Mucosa of descending colon (tissue), 3 donors: ENCODE data around the gene ADGRB2. TPM values are rescaled to one million over a fixed set of nuclear protein-coding genes. Genes with fewer than 3 reads are reported as not detected.

ENCODE experiments used
- ATAC-seq: fragments of 200-7000 bp; cut with Tn5 transposase; one replicate; pipeline ENCODE4 v1.9.1; 2020; ENCODE audit warnings: mild to moderate bottlenecking, moderate library complexity
- DNase-seq, 3 donors: peaks; one replicate each; pipeline ENCODE4 v3.0.0-alpha.2; 2020
- H3K36me3 ChIP-seq: fragments of 200-600 bp; one replicate; pipeline ENCODE4 v1.8.0; 2021; ENCODE audit warnings: low read depth, mild to moderate bottlenecking
- H3K4me1 ChIP-seq: fragments of 200-600 bp; one replicate; pipeline ENCODE4 v1.8.0; 2021; ENCODE audit warnings: low read depth, mild to moderate bottlenecking
- H3K4me3 ChIP-seq: fragments of 200-600 bp; one replicate; pipeline ENCODE4 v1.8.0; 2021; ENCODE audit warnings: mild to moderate bottlenecking
- H3K9me3 ChIP-seq: fragments of 200-600 bp; one replicate; pipeline ENCODE4 v1.8.0; 2021; ENCODE audit warnings: mild to moderate bottlenecking
- intact Hi-C, 2 donors: fragments of 100-400 bp; cut with DNase I in 1 of 2; cut with micrococcal nuclease in 1 of 2; formaldehyde crosslinking; loops; one replicate each; pipeline versions ENCODE4 v1.11.0 to v1.11.1; 2022; cut with DNase I, micrococcal nuclease
- total RNA-seq, 3 donors: library from RNA; stranded (reverse); fragmentation: NEBNext Ultra II Directional in 2 of 3; extraction: Animal tissue kit (Norgen Biotek cat#: 25700) in 2 of 3; gene quantifications; one replicate each; pipeline versions ENCODE4 v1.2.1 to v1.2.4, GENCODE V29; 2021 to 2023
- TF ChIP-seq, protein P1 (sequence below): fragments of 200-600 bp; IDR thresholded peaks from one replicate; pipeline ENCODE4 v1.8.0; 2022; ENCODE audit warnings: antibody characterized with exemption, mild to moderate bottlenecking
- donor health status: DM: no; HTN: no; CAD: no; lungs with moderate emphysema.
- donor health status: DM: no; HTN: no; CAD: no.
- donor health status: DM: no; HTN: yes; CAD: no.

Gene ADGRB2
- total RNA-seq, 3 donors from 2014 or later = 0.55 to 3.8 (median 0.65) TPM

DNA sequence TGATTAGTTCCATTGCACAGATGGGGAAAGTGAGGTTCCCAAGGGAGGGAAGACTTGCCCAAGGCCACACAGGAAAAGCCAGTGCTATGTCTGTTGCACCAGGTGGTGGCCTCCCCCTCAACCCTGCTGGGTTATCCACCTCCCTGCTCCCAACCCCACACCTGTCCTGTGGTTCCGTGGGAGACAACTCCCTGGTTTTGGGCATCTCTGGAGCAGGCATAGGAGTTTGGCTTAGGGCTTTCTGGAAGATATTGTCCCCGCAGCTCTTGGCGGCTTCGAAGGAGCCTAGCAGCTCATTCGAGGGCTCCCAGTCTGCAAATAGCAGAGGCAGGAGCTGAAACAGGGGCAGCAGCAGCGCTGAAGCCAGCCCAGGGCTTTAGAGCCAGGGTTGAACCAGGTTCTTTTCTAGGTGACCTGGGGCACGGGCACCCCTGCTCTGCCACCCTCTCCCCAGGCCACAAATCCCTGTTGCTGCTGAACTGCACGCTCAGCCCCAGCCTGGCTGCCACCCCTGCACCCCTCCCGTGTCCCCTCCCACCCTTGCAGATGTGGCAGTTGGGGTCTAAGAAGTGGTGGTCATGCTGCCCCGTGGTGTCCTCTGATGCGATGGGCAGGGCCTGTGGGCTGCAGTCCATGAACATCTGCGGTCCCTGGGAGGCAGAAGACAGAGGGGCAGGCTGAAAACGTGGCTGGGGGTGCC is 29.6 kb upstream of the ADGRB2 start:
- no peak overlapping the region for H3K4me3 ChIP-seq
- H3K4me1 ChIP-seq = peaks cover 3% of the 10 kb centered on the region
- intact Hi-C loops = no loop called here
- no peaks in the 10 kb centered on the region for H3K9me3 ChIP-seq
- TF ChIP-seq, protein P1, sequence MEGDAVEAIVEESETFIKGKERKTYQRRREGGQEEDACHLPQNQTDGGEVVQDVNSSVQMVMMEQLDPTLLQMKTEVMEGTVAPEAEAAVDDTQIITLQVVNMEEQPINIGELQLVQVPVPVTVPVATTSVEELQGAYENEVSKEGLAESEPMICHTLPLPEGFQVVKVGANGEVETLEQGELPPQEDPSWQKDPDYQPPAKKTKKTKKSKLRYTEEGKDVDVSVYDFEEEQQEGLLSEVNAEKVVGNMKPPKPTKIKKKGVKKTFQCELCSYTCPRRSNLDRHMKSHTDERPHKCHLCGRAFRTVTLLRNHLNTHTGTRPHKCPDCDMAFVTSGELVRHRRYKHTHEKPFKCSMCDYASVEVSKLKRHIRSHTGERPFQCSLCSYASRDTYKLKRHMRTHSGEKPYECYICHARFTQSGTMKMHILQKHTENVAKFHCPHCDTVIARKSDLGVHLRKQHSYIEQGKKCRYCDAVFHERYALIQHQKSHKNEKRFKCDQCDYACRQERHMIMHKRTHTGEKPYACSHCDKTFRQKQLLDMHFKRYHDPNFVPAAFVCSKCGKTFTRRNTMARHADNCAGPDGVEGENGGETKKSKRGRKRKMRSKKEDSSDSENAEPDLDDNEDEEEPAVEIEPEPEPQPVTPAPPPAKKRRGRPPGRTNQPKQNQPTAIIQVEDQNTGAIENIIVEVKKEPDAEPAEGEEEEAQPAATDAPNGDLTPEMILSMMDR = no peak
- H3K36me3 ChIP-seq = no peaks in the 10 kb centered on the region
- ATAC-seq = no peak
- no peak for DNase-seq

DNA sequence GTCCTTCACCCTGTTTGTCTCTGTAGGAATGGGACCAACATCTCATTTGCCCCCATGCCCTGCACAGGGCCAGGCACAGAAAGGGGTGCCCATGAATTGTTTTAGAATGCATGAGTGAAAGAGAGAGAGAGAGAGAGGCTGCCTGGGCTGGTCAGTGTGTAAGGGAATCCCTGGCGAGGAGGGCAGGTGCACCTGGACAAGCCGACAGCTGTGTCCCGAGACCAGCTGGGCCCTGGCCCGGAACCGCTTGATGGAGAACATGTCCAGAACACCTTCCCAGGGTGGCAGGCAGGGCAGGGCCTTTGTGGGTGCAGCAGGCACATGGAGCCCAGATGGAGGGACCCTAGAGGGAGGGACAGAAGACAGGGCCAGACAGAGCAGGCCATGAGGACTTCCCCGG is 28.9 kb upstream of the ADGRB2 start:
- ATAC-seq = no peak
- H3K4me1 ChIP-seq = peaks cover 3% of the 10 kb centered on the region
- H3K9me3 ChIP-seq = no peaks in the 10 kb centered on the region
- no peak for DNase-seq
- intact Hi-C loops = no loop called here
- H3K36me3 ChIP-seq = no peaks in the 10 kb centered on the region
- TF ChIP-seq, protein P1 = no peak
- no peak overlapping the region for H3K4me3 ChIP-seq

DNA sequence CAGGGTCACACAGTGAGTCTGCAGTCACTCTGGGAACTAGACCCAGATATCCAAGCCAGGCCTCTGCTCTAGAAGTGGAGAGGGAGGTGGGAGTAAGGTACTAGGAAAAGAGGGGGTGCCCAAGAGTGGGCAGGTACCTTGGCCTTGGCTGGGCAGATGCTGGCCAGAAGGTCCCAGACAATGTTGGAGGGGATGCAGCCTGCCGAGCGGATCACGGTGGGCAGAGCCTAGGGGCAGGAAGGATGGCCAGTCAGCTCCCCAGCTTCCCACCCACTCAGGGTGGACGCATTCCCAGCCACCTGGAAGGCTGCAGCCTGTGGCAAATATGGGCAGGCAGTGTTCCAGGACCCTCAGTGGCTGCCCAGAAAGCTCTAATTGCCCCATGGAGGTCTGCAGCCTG is 28.4 kb upstream of the ADGRB2 start:
- ATAC-seq (no peak), DNase-seq (no peak)
- no peaks in the 10 kb centered on the region for H3K36me3 ChIP-seq
- H3K4me3 ChIP-seq = no peak overlapping the region
- TF ChIP-seq, protein P1 = no peak
- intact Hi-C loops = no loop called here
- peaks cover 3% of the 10 kb centered on the region for H3K4me1 ChIP-seq
- no peaks in the 10 kb centered on the region for H3K9me3 ChIP-seq

DNA sequence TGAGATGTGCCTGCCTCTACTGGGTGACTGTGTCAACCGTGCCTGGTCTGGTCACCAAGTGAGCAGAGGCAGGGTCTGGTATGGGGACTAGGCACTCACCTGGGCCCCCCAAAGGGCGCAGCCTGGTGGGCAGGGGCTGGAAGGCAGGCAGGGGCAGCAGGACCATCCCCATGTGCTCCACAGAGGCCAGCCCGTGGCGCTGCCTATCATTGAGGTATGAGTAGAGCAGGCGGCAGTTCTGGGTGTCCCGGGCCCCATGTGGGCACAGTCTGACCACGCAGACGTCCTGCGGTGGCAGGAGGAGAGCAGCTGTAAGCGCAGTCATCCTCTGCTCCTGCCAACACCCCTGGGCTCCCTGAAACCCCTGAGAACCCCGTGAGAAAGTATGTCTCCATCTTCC is 28.0 kb upstream of the ADGRB2 start:
- H3K4me3 ChIP-seq = no peak overlapping the region
- no peak for ATAC-seq
- intact Hi-C loops = no loop called here
- DNase-seq = no peak
- H3K9me3 ChIP-seq = no peaks in the 10 kb centered on the region
- peaks cover 3% of the 10 kb centered on the region for H3K4me1 ChIP-seq
- TF ChIP-seq, protein P1 = no peak
- H3K36me3 ChIP-seq = no peaks in the 10 kb centered on the region

DNA sequence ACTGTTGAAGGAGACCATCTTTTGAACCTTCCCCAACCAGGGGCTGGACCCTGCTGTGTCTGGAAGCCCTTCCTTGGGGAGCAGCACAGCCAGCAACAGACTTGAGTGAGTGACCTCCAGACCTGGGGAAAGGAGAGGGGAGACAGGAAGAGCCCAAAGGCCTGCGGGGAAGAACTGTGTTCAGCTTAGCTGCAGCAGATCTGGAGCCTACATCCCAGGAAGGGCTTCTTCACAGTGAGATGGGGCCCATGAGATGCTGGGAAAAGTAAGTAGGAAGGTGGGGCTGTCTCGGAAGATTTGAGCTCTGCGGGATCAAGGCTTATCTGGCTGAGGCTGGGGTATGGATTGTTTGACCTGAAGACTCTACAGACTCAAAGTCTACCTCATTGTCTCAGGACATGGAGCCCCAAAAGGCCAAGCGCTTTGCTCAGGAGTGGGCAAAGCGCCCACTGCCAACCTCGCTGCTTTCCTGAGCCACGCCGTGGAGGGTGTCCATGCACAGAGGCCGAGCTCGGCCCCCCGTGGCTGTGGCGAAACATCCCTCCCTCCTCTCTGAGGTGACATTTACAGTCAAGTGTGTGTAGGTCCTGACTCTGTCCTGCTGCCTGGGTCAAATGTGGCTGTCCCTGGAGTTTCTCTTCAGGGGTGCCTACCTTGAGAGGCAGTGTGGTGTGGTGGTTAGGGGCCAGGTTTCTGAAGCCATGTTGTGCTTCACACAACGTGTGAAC is 27.2 kb upstream of the ADGRB2 start:
- intact Hi-C loops = no loop called here
- Histone ChIP-seq H3K4me3 (no peak overlapping the region), H3K4me1 (peaks cover 3% of the 10 kb centered on the region), H3K36me3 (no peaks in the 10 kb centered on the region), H3K9me3 (no peaks in the 10 kb centered on the region)
- DNase-seq = no peak
- TF ChIP-seq, protein P1 = no peak
- no peak for ATAC-seq
